Breast epithelium (tissue), 3 donors: ENCODE measurements around the gene AGBL5.

Experiments
- POLR2A ChIP-seq: fragments of 450-650 bp; IDR thresholded peaks from one replicate; pipeline ENCODE4 v1.6.1; 2016; ENCODE audit warnings: antibody characterized with exemption, mild to moderate bottlenecking, moderate library complexity
- TF ChIP-seq, protein P1 (sequence below), 3 donors: fragments of 450-650 bp; IDR thresholded peaks; one replicate each; pipeline ENCODE4 v1.5.1; 2016 to 2017; ENCODE audit warnings: antibody characterized with exemption in 3 of 3, mild to moderate bottlenecking in 3 of 3, moderate library complexity in 3 of 3

DNA sequence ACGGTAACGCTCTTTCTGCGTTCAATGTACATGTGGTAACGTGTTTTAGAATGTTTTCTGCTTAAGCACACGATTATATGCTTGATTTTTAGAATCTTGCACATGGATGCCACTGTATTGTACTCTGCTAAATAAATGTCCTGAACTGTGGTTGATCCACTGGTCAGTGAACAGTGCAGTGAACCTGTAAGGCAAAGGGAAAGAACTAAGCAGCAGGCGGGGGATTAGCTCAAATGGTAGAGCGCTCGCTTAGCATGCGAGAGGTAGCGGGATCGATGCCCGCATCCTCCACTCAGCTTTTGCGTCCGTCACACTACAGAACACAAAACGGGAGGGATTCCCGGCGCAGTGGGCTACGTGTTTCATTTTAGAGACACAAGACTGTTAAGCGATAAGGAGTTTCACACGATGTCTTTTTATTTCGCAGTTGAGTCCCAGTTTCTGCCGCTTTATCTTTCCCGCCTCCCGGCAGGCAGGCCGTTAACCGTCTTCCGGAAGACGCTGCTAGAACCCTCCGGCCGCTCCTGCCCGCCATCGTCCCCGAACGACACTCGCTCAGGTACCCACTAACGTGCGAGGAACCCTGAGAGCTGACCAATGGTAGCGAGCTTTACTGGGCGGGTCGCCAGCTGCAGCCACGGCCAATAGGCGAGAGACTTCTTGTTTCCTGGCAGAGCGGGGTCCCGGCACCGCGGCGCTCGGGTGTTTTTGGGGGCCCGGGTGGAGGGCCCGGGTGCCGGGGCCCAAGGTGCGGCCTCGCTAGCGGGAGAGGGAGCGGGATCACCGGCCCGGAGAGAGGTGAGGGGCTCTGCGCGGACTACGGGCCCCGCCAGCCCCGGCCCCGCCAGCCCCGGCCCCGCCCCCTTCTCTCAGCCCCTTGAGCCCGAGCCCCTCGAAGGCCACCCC lies at the start of gene AGBL5:
- peak; percentile 54 for TF ChIP-seq POLR2A
- TF ChIP-seq, protein P1, sequence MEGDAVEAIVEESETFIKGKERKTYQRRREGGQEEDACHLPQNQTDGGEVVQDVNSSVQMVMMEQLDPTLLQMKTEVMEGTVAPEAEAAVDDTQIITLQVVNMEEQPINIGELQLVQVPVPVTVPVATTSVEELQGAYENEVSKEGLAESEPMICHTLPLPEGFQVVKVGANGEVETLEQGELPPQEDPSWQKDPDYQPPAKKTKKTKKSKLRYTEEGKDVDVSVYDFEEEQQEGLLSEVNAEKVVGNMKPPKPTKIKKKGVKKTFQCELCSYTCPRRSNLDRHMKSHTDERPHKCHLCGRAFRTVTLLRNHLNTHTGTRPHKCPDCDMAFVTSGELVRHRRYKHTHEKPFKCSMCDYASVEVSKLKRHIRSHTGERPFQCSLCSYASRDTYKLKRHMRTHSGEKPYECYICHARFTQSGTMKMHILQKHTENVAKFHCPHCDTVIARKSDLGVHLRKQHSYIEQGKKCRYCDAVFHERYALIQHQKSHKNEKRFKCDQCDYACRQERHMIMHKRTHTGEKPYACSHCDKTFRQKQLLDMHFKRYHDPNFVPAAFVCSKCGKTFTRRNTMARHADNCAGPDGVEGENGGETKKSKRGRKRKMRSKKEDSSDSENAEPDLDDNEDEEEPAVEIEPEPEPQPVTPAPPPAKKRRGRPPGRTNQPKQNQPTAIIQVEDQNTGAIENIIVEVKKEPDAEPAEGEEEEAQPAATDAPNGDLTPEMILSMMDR (IDR thresholded peaks at IDR 0.05) = no peak
